Panc1 (cell line): ENCODE results near the gene FN1.

Experiments used
- CTCF ChIP-seq: fragments of 450-650 bp; IDR thresholded peaks from 2 replicates; pipeline ENCODE4 v1.5.1; 2017; ENCODE audit warnings: mild to moderate bottlenecking
- POLR2AphosphoS5 ChIP-seq: IDR thresholded peaks from 2 replicates; pipeline ENCODE4 v1.6.1; 2012; ENCODE audit warnings: mild to moderate bottlenecking, low read depth, low read length, moderate library complexity
- REST ChIP-seq, 2 experiments: IDR thresholded peaks; 2 replicates each; pipeline ENCODE4 v1.6.1; 2011 to 2012; ENCODE audit warnings: low read depth in 2 of 2, control low read depth in 1 of 2, low read length in 1 of 2, mild to moderate bottlenecking in 1 of 2, moderate library complexity in 1 of 2; ENCODE audit not compliant: insufficient read depth in 1 of 2
- SIN3A ChIP-seq: IDR thresholded peaks from 2 replicates; pipeline ENCODE4 v1.6.1; 2012; ENCODE audit warnings: low read depth, mild to moderate bottlenecking, low read length, moderate library complexity, borderline replicate concordance; ENCODE audit not compliant: insufficient read depth
- TCF7L2 ChIP-seq: IDR thresholded peaks from 2 replicates; pipeline ENCODE4 v1.6.1; 2011; ENCODE audit warnings: mild to moderate bottlenecking, low read depth, low read length, inconsistent platforms

- TF ChIP-seq CTCF (no peak), SIN3A (no peak), POLR2AphosphoS5 (no peak), REST (IDR thresholded peaks at IDR 0.05; ENCODE audit: insufficient read depth in 1 of 2, low read depth in 2 of 2, low read length in 1 of 2) (no peak), TCF7L2 (no peak)
Measured at GRCh38 chr2:215315301-215315700, 120.6 kb downstream of the FN1 start.
